UCSD-AML1 (cell line): ENCODE data around the gene ARL3.
"Not testable (repeated sequence)": the region's sequence is repeated elsewhere in the genome, so short reads cannot be mapped to it uniquely, and the experiment has no call there.

Source experiments
- DNase-seq: peaks from one replicate; lab custom pipeline; 2025; ENCODE audit not compliant: unreplicated experiment; lab: John Stamatoyannopoulos, UW

Gene ARL3

DNA sequence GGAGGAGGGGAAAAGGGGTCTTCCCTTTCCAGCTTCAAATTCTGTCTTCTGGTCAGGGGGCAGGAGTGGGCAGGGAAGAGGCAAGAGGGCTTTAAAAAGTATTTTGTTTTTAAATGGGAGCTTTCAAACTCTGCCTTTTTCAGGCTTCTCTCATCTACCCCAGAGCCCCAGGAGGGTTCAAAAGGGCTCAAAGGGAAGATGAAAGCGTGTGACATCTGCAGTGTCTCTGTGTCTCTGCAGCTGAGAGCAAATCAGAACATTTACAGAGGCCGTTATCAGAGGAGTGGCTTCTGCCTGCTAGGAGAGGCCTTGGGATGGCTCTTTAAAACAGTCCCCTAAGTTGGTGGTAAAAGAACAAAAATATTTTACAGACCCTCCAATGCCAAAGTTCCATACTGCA is 39.6 kb downstream of the ARL3 start:
- DNase-seq, result no peak

DNA sequence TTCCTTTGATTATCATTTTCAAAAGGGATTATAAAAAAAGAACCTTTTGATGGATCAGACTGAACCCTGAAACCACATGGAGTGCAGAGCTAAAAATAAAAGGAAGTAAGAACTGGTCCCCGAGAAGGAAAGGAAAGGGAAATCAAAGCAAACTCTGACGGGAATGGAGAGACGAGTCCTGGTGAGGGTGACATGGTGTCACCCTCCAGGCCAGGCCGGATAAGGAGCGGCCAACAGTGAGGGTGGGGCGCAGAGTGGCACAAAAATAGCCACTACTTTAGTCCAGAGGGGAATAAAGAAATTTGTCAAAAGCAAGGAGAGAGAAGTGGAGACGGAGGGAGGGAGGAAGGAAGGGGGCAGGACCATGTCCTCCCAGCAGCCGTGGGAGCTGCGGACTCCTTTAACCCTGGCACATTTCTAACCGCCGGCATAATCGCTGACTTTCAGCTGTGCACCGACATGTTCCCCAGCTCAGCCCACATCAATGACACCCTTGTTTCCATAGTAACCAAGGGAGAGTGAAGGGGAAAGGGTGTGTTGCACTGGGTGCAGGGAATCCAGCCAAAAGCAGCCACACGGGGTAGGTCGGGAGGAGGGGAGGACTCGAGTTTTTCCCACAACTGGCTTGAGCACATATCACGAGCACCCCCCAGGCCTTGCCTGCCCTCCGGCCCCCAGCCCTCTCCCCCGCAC is 40.2 kb downstream of the ARL3 start:
- DNase-seq, result peak; percentile 85

DNA sequence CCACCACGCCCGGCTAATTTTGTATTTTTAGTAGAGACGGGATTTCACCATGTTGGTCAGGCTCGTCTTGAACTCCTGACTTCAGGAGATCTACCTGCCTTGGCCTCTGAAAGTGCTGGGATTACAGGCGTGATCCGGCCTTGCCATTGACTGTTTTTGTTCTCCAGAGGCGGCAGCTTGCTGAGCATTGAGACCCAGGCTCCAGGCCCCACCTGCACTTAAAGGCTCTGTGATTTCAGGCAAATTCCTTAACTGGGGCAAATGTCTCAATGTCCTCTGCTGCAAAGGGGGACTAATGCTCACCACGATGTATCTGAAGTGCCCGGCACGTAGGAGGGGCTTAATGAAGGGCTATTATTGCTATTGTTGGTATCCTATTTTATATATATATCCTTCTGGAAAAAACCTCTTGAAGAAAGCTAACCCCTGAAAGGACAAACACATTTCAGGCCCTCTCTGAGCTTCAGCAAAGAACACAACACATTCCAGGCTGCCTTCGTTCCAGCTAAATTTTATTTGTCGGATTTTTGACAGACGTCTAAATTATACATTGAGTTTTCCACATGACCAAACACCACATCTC is 40.9 kb downstream of the ARL3 start:
- DNase-seq, result no peak

DNA sequence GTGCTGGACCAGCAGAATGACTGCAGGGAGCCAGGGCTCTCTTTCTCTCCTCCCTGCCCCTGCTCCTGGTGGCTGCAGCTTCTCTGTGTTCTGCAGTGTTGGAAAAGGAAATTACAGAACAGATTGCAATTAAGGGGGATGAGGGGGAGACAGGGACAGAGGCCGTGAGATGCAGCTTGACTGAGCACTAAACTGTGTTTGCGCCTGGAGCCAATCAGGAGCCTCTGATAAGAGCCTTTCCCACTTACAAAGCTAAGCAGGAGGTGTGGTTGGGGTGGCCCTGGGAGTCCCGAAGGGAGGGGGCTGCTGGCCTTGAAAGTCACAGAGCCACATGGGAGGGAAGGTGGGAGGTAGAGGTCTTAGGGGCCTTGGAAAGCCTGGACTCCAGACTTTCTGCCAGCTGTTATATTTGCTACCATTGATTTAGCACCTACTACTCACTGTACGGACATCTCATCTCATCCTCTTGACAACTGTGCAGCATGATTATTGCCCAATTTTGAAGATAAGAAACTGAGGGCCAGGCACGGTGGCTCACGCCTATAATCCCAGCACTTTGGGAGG is 43.2 kb downstream of the ARL3 start:
- no peak for DNase-seq

DNA sequence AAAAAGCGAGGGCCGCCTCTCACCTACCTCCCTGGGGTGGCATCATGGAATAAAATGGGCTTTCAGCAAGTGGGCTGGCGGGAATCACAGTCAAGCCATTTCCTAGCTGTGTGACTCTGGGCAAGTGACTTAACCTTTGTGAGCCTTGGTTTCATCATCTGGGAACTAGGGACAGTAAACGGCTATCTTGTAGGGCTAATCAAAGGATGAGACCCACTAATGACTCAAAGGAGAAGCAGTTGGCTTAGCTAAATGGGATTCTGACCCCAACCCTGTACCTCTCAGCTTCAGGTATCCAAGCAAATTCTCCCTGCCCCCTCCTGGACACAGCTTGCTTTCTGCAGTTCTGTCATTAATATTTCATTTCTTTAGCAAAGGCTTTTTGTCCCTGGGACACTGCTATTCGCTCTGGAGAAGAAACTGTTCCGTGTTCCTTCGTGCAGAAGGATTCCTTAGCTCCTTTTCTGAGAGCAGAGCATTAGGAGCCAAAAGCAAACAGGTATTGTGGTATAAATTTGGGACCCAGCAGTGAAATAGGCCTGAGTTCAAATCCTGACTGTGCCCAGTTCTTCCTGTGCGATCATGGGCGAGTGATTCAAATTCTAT is 44.0 kb downstream of the ARL3 start:
- DNase-seq, result no peak

DNA sequence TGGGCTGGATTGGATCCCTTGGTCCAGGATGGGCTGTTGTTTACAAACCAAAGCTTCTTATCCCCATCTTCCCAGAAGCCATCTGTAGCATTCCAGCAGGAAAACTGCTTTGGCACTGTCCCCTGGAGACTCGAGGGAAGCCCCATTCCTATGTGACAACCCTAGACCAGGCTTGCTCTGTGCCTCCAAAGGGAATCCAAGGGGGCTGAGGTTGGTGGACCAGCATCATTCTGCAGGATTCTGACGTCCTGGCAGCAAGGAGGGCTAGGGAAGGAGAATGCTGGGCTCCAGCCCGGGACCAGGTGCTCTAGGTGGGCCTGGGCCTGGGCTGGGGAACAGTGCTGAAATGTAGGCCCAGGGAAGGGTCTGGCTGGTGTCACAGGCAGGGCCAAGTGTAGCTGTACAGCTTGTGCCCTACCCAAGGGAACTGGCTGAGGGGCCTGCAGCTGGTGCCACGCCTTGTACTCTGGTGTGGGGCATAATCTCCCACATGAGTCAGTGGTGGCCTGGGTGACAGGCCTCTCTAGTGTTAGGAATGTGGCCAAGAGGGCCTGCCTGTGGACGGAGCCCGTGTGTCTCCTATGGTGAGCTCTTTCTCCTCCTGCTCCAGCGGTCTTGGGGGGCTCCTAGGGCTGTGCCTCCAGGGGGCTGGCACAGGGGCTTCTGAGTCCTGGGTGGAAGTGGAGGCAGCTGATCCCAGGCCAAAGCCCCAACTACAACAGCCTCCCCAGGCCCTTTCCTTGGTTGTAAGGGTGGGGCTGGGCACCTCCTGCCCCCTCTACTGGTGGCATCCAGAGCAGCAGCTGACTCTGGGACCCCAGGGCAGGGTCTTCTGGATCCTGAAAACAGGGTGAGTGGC is 44.8 kb downstream of the ARL3 start:
- peak; percentile 33 for DNase-seq

DNA sequence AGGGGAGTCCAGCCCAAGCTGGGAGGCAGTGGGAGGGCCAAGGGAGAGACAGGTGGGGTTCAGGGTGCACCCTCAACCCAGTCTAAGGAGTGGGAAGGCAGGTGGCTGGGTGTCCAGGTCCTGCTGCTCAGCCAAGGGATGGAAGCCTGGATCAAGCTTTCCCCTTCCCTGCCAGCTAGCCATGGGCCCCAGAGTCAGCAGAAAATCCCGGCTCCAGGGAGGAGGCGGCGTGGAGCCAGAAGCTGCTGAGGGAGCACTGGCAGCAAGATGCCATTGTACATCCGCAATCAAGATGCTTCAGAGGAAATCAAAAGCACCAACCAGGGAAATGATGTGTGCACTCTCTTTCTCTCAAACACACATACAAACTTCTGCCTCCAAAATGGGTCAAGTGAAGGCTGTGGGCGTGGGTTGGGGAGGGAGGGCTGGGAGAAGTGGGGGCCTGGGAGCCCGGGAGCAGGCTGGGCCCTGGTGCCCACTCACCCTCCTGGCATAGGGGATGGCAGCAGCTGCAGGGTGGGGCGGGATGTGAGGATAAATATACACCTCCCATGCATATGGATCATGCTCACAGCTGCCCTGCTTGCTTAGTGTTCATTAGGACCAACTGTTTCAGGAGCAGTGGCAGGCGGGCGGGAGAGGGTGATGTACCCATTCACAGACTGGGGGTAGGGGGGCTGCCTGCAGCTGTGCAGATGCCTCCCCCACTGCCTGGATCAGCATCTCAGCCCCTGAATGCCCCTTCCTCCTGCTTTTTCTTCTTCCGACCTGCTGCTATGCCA is 45.7 kb downstream of the ARL3 start:
- no peak for DNase-seq

DNA sequence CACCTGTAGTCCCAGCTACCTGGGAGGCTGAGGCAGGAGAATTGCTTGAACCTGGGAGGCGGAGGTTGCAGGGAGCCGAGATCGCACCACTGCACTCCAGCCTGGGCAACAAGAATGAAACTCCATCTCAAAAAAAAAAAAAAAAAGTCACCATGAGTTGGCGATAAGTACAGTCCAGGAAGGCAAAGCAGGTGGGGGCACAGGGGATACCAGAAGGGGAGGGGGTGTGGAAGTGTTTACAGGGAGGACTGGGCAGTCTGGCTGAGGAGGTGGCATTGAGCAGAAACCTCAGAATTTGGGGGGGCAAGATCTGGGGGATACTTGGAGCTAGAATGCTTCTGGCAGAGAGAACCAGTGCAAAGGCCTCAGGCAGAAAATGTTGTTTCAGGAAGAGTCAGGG is 46.8 kb downstream of the ARL3 start:
- not testable (repeated sequence) for DNase-seq

DNA sequence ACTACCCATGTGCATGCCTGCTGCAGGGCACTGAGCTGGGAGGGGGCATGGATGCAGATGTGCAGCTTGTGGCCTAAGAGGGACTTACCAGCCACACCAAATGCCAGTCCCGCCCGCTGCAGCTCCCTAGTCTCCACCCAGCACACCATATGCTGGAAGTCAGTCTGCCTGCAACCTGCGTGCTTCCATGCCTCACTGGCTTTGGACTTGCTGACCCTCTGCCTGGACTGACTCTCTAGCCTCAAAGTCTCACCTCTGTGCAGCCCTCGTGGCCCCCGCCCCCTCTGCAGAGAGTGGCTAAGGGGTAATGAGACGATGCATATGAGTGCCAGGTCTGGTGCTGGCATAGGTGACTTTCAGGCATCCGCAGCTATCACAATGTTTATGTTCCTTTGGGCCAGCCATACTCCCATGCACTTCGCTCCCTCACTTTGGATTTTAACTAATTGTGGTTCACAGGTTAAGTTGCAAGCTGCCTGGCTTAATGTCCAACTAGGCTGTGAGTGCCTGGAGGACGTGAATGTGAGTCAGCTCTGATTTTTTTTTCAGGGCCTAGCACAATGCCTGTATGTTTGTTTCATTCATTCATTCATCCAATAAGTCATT is 48.2 kb downstream of the ARL3 start:
- no peak for DNase-seq

DNA sequence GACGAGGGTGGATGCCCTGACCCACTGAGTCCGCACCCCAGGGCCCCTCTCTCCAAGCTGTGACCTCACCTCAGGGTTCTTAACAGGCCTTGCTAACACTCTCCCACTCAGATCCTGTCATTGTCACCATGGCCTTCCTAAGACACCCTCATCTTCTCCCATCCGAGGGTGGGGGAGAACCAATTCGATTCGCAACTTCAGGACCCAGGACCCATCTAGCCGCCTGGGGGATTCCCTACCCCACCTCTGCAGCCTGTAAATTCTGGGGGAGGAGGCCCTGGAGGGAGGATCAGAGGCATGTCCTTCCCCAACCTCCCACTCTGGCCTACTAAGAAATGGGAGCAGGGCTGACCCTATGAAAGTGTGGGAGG is 52.6 kb downstream of the ARL3 start:
- no peak for DNase-seq

DNA sequence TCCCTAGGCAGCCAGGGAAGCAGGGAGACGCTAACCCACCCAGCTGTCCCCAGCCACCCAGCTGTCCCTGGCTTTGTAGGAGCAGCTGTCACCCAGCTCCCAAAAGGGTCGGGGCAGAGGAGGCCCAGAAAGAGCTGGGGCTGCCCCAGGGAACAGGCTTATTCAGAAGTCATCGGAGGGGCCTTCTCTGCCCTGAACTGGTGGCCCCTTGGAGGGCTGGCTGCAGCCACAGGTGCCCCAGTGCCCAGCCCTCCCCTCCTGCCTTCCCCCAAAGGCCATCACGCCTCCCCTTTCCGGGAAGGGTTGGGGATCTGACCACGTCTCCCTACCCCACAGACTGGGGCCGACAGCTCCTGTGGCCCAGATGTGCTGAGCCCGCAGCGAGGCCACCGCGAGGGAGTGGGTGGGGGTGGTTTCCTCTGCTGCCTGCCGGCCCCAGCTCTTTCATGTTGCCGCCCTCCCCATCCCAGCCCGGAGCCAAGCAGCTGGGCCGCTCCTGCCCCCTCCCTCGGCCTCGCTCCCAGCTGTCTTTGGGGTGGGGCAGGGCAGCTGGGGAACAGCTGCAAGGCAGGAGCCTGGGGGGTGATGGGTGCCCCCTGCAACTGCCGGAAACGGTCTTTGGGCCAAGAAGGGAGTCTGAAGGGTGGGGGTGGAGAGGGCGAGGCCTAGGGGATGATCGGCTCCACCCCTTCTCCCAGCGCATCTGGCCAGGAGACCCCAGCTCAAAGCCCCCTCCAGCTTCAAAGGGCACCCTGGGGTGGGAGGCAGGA is 53.1 kb downstream of the ARL3 start:
- DNase-seq, result peak; percentile 83

DNA sequence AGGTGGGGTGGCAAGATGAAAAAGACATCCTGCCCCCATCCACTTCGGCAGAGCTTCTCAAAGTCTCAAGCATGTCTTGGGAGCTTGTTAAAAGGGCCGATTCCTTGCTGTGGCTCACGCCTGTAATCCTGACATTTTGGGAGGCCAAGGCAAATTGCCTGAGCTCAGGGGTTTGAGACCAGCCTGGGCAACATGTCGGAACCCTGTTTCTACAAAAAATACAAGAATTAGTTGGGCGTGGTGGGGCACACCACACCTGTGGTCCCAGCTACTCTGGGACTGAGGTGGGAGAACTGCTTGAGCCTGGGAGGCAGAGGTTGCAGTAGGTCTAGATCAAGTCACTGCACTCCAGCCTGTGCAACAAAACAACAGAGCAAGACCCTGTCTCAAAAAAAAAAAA is 55.4 kb downstream of the ARL3 start:
- DNase-seq, result no peak

DNA sequence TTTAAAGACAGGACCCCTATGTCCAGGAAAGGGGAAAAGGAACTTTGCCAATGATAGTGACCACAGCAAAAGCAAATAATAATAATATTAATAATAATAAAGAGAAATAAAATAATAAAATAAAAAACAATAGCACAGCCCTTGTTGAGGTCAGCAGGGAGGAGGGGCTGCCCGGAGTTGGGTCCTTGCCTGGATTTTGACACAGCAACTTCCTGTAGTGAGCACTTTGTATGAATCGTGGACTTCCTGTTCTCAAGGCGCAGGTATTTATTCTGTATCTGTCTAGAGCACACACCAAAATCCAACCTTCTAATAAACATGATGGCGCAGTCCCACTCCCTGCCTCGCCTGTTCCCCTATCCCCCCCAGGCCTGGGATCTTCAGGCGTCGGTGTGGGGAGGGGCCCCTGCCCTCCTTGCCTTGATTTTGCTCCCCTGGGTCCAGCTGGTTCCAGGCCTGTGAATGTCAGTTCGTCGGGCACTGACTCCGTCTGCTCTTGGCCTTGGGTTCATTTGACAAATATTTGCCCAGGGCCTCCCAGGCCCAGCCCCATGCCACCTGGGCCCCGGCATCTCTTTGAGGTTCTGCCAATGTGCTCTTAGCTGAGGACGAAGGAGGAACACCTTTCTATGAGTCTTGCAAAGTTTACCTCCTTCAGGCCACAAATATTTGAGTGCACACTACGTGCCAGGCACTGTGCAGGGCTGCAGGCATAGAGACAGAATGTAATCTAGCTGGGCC is 56.0 kb downstream of the ARL3 start:
- no peak for DNase-seq

DNA sequence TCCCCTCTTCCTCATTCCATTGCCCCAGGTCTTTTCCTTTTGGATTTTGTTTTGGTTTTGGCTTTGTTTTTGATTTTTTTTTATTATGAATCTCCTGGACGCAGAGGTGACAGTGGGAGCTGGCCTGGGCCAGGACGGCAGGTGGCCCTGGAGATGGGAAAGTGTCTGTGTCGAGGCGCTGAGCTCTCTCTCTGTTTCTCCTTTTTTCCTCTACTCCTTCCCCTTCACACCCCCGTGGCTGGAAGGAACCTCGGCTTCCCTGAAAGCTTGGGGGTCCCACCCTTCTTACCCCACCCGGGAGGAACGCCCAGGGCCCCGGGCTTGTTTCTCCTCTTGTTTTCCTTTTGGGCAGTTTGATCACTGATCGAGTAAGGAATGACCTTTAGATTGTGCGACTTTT is 56.7 kb downstream of the ARL3 start:
- no peak for DNase-seq

DNA sequence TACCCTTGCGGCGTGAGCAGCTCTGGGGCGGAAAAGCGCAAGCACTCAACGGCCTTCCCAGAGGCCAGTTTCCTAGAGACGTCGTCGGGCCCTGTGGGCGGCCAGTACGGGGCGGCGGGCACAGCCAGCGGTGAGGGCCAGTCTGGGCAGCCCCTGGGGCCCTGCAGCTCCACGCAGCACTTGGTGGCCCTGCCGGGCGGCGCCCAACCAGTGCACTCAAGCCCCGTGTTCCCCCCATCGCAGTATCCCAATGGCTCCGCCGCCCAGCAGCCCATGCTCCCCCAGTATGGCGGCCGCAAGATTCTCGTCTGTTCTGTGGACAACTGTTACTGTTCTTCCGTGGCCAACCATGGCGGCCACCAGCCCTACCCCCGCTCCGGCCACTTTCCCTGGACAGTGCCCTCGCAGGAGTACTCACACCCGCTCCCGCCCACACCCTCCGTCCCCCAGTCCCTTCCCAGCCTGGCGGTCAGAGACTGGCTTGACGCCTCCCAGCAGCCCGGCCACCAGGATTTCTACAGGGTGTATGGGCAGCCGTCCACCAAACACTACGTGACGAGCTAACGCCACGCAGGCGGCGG is 57.3 kb downstream of the ARL3 start:
- DNase-seq, result no peak

DNA sequence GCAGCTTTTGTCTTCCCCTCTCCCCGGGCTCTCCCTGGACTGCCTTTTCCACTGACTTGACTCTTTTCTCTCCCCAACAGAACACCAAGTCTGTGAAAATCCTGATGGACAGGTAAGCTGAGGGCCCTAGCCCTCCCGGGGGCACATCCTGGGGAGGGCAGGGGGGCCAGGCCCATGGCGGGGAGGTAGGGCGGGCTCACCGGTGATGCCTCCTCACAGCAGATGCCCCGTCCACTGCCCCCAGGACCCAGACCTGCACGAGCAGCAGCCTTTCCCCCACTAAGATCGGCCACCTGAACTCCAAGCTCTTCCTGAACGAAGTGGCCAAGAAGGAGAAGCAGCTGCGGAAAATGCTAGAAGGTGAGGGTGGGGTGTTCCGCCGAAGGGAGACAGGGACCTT is 58.2 kb downstream of the ARL3 start:
- DNase-seq, result no peak

DNA sequence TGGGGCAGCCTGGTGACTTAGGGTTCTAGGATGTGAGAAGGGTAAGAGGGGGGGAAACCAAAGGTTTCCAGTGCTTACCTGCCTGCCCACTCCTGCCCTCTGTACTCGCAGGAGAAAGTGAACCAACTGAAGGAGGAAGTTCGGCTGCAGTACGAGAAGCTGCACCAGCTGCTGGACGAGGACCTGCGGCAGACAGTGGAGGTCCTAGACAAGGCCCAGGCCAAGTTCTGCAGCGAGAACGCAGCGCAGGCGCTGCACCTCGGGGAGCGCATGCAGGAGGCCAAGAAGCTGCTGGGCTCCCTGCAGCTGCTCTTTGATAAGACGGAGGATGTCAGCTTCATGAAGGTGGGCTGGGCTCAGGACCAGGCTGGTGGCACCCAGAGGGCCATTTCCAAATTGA is 59.2 kb downstream of the ARL3 start:
- no peak for DNase-seq

DNA sequence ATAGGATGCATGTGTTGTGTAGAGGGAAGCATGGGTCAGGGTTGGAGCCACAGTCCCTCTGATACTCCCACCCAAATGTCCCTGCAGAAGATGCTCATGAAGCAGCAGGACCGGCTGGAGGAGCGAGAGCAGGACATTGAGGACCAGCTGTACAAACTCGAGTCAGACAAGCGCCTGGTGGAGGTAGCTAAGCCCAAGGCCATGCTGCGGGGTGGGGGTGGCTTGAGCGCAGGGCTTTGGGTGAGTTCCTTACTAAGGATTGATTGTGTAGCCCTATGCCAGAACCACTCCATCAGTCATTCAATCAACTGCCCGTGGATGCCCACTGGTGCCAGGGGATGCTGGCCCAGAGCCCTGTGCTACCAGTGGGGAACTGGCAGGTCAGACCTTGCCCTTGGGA is 59.6 kb downstream of the ARL3 start:
- DNase-seq, result no peak

DNA sequence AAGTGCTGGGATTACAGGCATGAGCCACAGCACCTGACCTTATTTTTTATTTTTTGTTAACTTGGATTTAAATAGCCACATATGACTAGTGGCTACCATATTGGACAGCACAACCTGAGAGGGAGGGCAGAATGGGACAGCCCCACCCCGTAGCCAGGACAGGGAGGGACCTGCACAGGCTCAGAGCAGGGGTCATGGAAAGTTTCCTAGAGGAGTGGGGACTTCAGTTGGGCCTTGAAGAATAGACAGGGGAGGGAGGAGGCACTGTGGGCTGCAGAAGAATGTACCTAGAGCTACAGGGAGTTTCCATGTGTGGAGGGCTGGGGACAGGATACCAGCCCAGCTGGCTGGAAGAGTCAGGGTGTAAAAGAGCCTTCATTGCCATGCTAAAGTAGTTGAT is 61.1 kb downstream of the ARL3 start:
- no peak for DNase-seq
